SK-N-SH (cell line): Measurements from ENCODE around the gene ASB18. TPM values are rescaled to one million over a fixed set of nuclear protein-coding genes. Genes with fewer than 3 reads are reported as not detected.

Source experiments
- CTCF ChIA-PET: fragments of 300-600, 350-600 bp; formaldehyde crosslinking; extraction: SDS; loops from one replicate; lab custom pipeline; 2021; lab: Yijun Ruan, JAX
- POLR2A ChIA-PET: fragments of 350-600 bp; sonication (Branson Sonifier 250); formaldehyde crosslinking; extraction: SDS; loops from one replicate; lab custom pipeline; 2020; ENCODE audit warnings: antibody characterized with exemption, inconsistent platforms; lab: Yijun Ruan, JAX
- DNase-seq: peaks from one replicate; pipeline ENCODE4 v3.0.0; 2012
- H2AFZ ChIP-seq: fragments of 200-600 bp; sonication (generic); 2 replicates; pipeline ENCODE4 v1.8.1; 2016; ENCODE audit warnings: antibody characterized with exemption, mild to moderate bottlenecking, low read depth
- H3F3A ChIP-seq: fragments of 200-600 bp; sonication (generic); replicated peaks from 2 replicates; pipeline ENCODE3; 2016; ENCODE audit warnings: antibody characterized with exemption, mild to moderate bottlenecking; ENCODE audit not compliant: insufficient read depth
- H3K27ac ChIP-seq, 2 experiments: fragments of 200-500 bp in 1 of 2; fragments of 200-600 bp in 1 of 2; sonication (Bioruptor generic) in 1 of 2; sonication (generic), shearing (Covaris generic) in 1 of 2; 2 replicates each; pipeline versions ENCODE4 v1.5.1 to v1.6.1; 2014 to 2016; ENCODE audit warnings: low read depth in 2 of 2, inconsistent platforms in 1 of 2, low read length in 1 of 2, mild to moderate bottlenecking in 1 of 2, mixed read lengths in 1 of 2
- H3K27me3 ChIP-seq: fragments of 200-600 bp; sonication (generic), shearing (Covaris generic); 2 replicates; pipeline ENCODE4 v1.6.1; 2016; ENCODE audit warnings: mixed run types; ENCODE audit not compliant: insufficient read depth
- H3K36me3 ChIP-seq, 2 experiments: fragments of 200-500 bp in 1 of 2; fragments of 200-600 bp in 1 of 2; sonication (Bioruptor generic) in 1 of 2; sonication (generic) in 1 of 2; replicated peaks in 1 of 2; 2 replicates each; pipeline versions ENCODE3 to v1.5.1; 2014 to 2016; ENCODE audit warnings: low read length in 1 of 2, mild to moderate bottlenecking in 1 of 2; ENCODE audit not compliant: insufficient read depth in 2 of 2, control insufficient read depth in 1 of 2
- H3K4me1 ChIP-seq, 2 experiments: fragments of 200-500 bp in 1 of 2; fragments of 200-600 bp in 1 of 2; sonication (Bioruptor generic) in 1 of 2; sonication (generic), shearing (Covaris generic) in 1 of 2; 2 replicates each; pipeline versions ENCODE4 v1.5.1 to v1.6.1; 2014 to 2016; ENCODE audit warnings: low read depth in 1 of 2, low read length in 1 of 2, mixed run types in 1 of 2; ENCODE audit not compliant: insufficient read depth in 2 of 2, control insufficient read depth in 1 of 2
- H3K4me2 ChIP-seq: fragments of 200-600 bp; sonication (generic), shearing (Covaris generic); 2 replicates; pipeline ENCODE4 v1.6.1; 2017; ENCODE audit warnings: mixed run types
- H3K4me3 ChIP-seq, 2 experiments: fragments of 200-500 bp in 1 of 2; fragments of 200-600 bp in 1 of 2; sonication (Bioruptor generic) in 1 of 2; sonication (generic), shearing (Covaris generic) in 1 of 2; 2 replicates each; pipeline versions ENCODE4 v1.5.1 to v1.8.1; 2014 to 2016; ENCODE audit warnings: low read depth in 2 of 2, inconsistent platforms in 1 of 2, low read length in 1 of 2, mild to moderate bottlenecking in 1 of 2, mixed read lengths in 1 of 2, moderate library complexity in 1 of 2
- H3K79me2 ChIP-seq: fragments of 200-600 bp; sonication (generic); 2 replicates; pipeline ENCODE4 v1.8.1; 2017; ENCODE audit warnings: mild to moderate bottlenecking; ENCODE audit not compliant: insufficient read depth
- H3K9ac ChIP-seq: fragments of 200-600 bp; sonication (generic); 2 replicates; pipeline ENCODE4 v1.6.1; 2017; ENCODE audit warnings: mixed run types
- H3K9me2 ChIP-seq: fragments of 200-600 bp; sonication (generic); 2 replicates; pipeline ENCODE4 v1.6.1; 2017; ENCODE audit warnings: mixed run types
- H3K9me3 ChIP-seq: fragments of 200-600 bp; sonication (generic); 2 replicates; pipeline ENCODE4 v1.6.1; 2017; ENCODE audit warnings: mixed run types, mild to moderate bottlenecking, moderate library complexity
- H4K20me1 ChIP-seq: fragments of 200-600 bp; sonication (generic); 2 replicates; pipeline ENCODE4 v1.6.1; 2017; ENCODE audit warnings: mild to moderate bottlenecking, mixed run types; ENCODE audit not compliant: insufficient read depth
- CHD2 ChIP-seq: fragments of 150-350 bp; IDR thresholded peaks from 2 replicates; pipeline ENCODE4 v1.6.1; 2018; ENCODE audit warnings: low read length; ENCODE audit not compliant: partially characterized antibody
- ELF1 ChIP-seq: IDR thresholded peaks from 2 replicates; pipeline ENCODE4 v1.4.0; 2012
- FOSL2 ChIP-seq: IDR thresholded peaks from 2 replicates; pipeline ENCODE4 v1.4.0; 2012; ENCODE audit warnings: low read depth, mild to moderate bottlenecking, moderate library complexity, borderline replicate concordance
- GABPA ChIP-seq: IDR thresholded peaks from 2 replicates; pipeline ENCODE4 v1.4.0; 2012; ENCODE audit warnings: low read depth, mild to moderate bottlenecking
- GATA2 ChIP-seq: sonication (generic); formaldehyde crosslinking; IDR thresholded peaks from 2 replicates; pipeline ENCODE4 v1.5.0; 2020; ENCODE audit warnings: mild to moderate bottlenecking, missing genetic modification reagents
- JUND ChIP-seq: IDR thresholded peaks from 2 replicates; pipeline ENCODE4 v1.4.0; 2012
- MEF2A ChIP-seq: IDR thresholded peaks from 2 replicates; pipeline ENCODE4 v1.4.0; 2012; ENCODE audit warnings: low read depth, borderline replicate concordance
- NRF1 ChIP-seq: IDR thresholded peaks from 2 replicates; pipeline ENCODE4 v1.6.1; 2012; ENCODE audit warnings: low read depth, mild to moderate bottlenecking, low read length
- RAD21 ChIP-seq: IDR thresholded peaks from 2 replicates; pipeline ENCODE4 v1.6.1; 2012; ENCODE audit warnings: mild to moderate bottlenecking, low read length
- RCOR1 ChIP-seq: fragments of 150-350 bp; IDR thresholded peaks from 2 replicates; pipeline ENCODE4 v1.6.1; 2017; ENCODE audit warnings: antibody characterized with exemption, low read length
- SIN3A ChIP-seq: IDR thresholded peaks from 2 replicates; pipeline ENCODE4 v1.6.1; 2012; ENCODE audit warnings: low read depth, mild to moderate bottlenecking, low read length, moderate library complexity, borderline replicate concordance
- TAF1 ChIP-seq: IDR thresholded peaks from 2 replicates; pipeline ENCODE4 v1.6.1; 2012; ENCODE audit warnings: low read depth, mild to moderate bottlenecking, low read length, moderate library complexity, borderline replicate concordance
- TCF12 ChIP-seq: IDR thresholded peaks from 2 replicates; pipeline ENCODE4 v1.4.0; 2012
- TEAD4 ChIP-seq: IDR thresholded peaks from 2 replicates; pipeline ENCODE4 v1.4.0; 2012; ENCODE audit warnings: mild to moderate bottlenecking, borderline replicate concordance; ENCODE audit not compliant: insufficient read depth
- USF1 ChIP-seq: IDR thresholded peaks from 2 replicates; pipeline ENCODE4 v1.4.0; 2012; ENCODE audit warnings: low read depth, borderline replicate concordance
- USF2 ChIP-seq: fragments of 150-350 bp; IDR thresholded peaks from 2 replicates; pipeline ENCODE4 v1.6.1; 2017; ENCODE audit warnings: antibody characterized with exemption, low read length, low read depth, borderline replicate concordance
- YY1 ChIP-seq: IDR thresholded peaks from 2 replicates; pipeline ENCODE4 v1.4.0; 2012; ENCODE audit warnings: low read depth, mild to moderate bottlenecking
- ZBTB33 ChIP-seq: IDR thresholded peaks from 2 replicates; pipeline ENCODE4 v1.4.0; 2012; ENCODE audit warnings: low read depth, borderline replicate concordance
- WGBS: methylation state at CpG from one replicate; pipeline ENCODE4 v1.1.6; 2017; ENCODE audit warnings: low lambda C conversion rate; 5-methylcytosine and 5-hydroxymethylcytosine counted together
- polyA plus RNA-seq, 3 experiments: library from polyadenylated mRNA; depleted of rRNA; stranded (reverse); fragments of >200 nt; gene quantifications; 2 replicates each; pipeline ENCODE4 v1.2.3, GENCODE V29; 2012

Gene ASB18
- polyA plus RNA-seq, 1 of the 3 experiments (the other 2 are of a cell fraction) = not detected

- no peaks in the 10 kb centered on the region; the same call in none of the 2 replicates for H3K27me3 ChIP-seq
- H3K4me1 ChIP-seq = no peaks in the 10 kb centered on the region
- no peaks in the 10 kb centered on the region for H3F3A ChIP-seq
- H3K9me3 ChIP-seq = no peaks in the 10 kb centered on the region
- TF ChIP-seq SIN3A (no peak), USF1 (no peak), GABPA (no peak), TEAD4 (no peak), JUND (no peak), USF2 (no peak), FOSL2 (no peak), GATA2 (CRISPR knock-in tag) (no peak), TCF12 (no peak)
- no peak overlapping the region for H3K9ac ChIP-seq
- no peaks in the 10 kb centered on the region for H3K36me3 ChIP-seq
- H3K4me3 ChIP-seq = no peak overlapping the region
- no peaks in the 10 kb centered on the region for H3K79me2 ChIP-seq
- no peaks in the 10 kb centered on the region for H4K20me1 ChIP-seq
- CTCF ChIA-PET = interaction anchor here (1.8 kb wide), 1 partner anchor 465 kb away, joined by 4 read pairs; no protein-coding TSS in a partner anchor
- POLR2A ChIA-PET = no interaction called here
- H3K4me2 ChIP-seq = no peak overlapping the region
- no peak overlapping the region for H2AFZ ChIP-seq
- WGBS = 17% methylated on average over 4 of the region's 5 CpGs
- no peaks in the 10 kb centered on the region for H3K9me2 ChIP-seq
- H3K27ac ChIP-seq = no peak overlapping the region
- no peak for DNase-seq
Observed at GRCh38 chr2:236244256-236244655, 19.9 kb downstream of the ASB18 start.

- Histone ChIP-seq H3F3A (no peaks in the 10 kb centered on the region), H3K79me2 (no peaks in the 10 kb centered on the region), H3K4me2 (no peak overlapping the region), H4K20me1 (no peaks in the 10 kb centered on the region), H3K27ac (no peak overlapping the region), H3K4me3 (no peak overlapping the region), H3K27me3 (no peaks in the 10 kb centered on the region; the same call in none of the 2 replicates), H3K9me2 (no peaks in the 10 kb centered on the region), H3K9me3 (no peaks in the 10 kb centered on the region), H2AFZ (no peak overlapping the region), H3K9ac (no peak overlapping the region), H3K36me3 (no peaks in the 10 kb centered on the region), H3K4me1 (no peaks in the 10 kb centered on the region; a peak in 1 of 4 replicates)
- ChIA-PET CTCF (no interaction called here), POLR2A (no interaction called here)
- WGBS = 50% methylated on average over 8 of the region's 8 CpGs
- no peak for DNase-seq
- TF ChIP-seq YY1 (no peak), RAD21 (no peak), ZBTB33 (no peak), NRF1 (no peak), CHD2 (no peak), SIN3A (no peak), RCOR1 (no peak), GATA2 (CRISPR knock-in tag) (no peak), TCF12 (no peak), ELF1 (no peak), MEF2A (no peak), TAF1 (no peak)
Observed at GRCh38 chr2:236242057-236242495, 22.1 kb downstream of the ASB18 start.
